SK-N-SH treated with all-trans-retinoic acid at 6 μM for 48 hours (cell line): ENCODE data around the gene TBCD.

Experiments used
- ATAC-seq: fragments of 200-7000 bp; cut with Tn5 transposase; 3 replicates; pipeline ENCODE4 v1.9.1; 2020; ENCODE audit warnings: mild to moderate bottlenecking, moderate library complexity
- ARNTL ChIP-seq: fragments of 450-650 bp; formaldehyde crosslinking; IDR thresholded peaks from 2 replicates; pipeline ENCODE4 v1.5.0; 2020; ENCODE audit warnings: low read depth, mild to moderate bottlenecking, moderate library complexity, borderline replicate concordance
- BACH2 ChIP-seq: fragments of 250-450 bp; sonication (Bioruptor Pico); IDR thresholded peaks from 2 replicates; pipeline ENCODE4 v1.9.0; 2021; ENCODE audit warnings: mild to moderate bottlenecking, borderline replicate concordance
- CSDC2 ChIP-seq: fragments of 250-450 bp; sonication (Bioruptor Pico); IDR thresholded peaks from 2 replicates; pipeline ENCODE4 v1.5.0; 2020; ENCODE audit warnings: mild to moderate bottlenecking, moderate library complexity
- CSRNP3 ChIP-seq: fragments of 250-450 bp; sonication (Bioruptor Pico); IDR thresholded peaks from 2 replicates; pipeline ENCODE4 v1.5.1; 2021; ENCODE audit warnings: mild to moderate bottlenecking, moderate library complexity
- ESRRG ChIP-seq: fragments of 250-450 bp; sonication (Bioruptor Pico); IDR thresholded peaks from 2 replicates; pipeline ENCODE4 v1.6.1; 2021; ENCODE audit warnings: mild to moderate bottlenecking
- GLIS3 ChIP-seq: fragments of 250-450 bp; sonication (Bioruptor Pico); IDR thresholded peaks from 2 replicates; pipeline ENCODE4 v1.5.0; 2020; ENCODE audit warnings: mild to moderate bottlenecking, moderate library complexity
- ISL1 ChIP-seq: fragments of 250-450 bp; sonication (Bioruptor Pico); IDR thresholded peaks from 2 replicates; pipeline ENCODE4 v2.1.2; 2022; ENCODE audit warnings: mild to moderate bottlenecking, moderate library complexity
- OSR1 ChIP-seq: fragments of 250-450 bp; sonication (Bioruptor Pico); IDR thresholded peaks from 2 replicates; pipeline ENCODE4 v1.8.0; 2022; ENCODE audit warnings: moderate library complexity, mild to moderate bottlenecking, inconsistent platforms
- PPARA ChIP-seq: fragments of 250-450 bp; sonication (Bioruptor Pico); IDR thresholded peaks from 2 replicates; pipeline ENCODE4 v1.5.0; 2020; ENCODE audit warnings: mild to moderate bottlenecking, borderline replicate concordance
- SNAI2 ChIP-seq: fragments of 250-450 bp; sonication (Bioruptor Pico); IDR thresholded peaks from 2 replicates; pipeline ENCODE4 v1.5.0; 2020; ENCODE audit warnings: mild to moderate bottlenecking, moderate library complexity
- TCF4 ChIP-seq: fragments of 250-450 bp; sonication (Bioruptor Pico); IDR thresholded peaks from 2 replicates; pipeline ENCODE4 v1.8.0; 2021; ENCODE audit warnings: mild to moderate bottlenecking, moderate library complexity, borderline replicate concordance
- TOX ChIP-seq: fragments of 250-450 bp; sonication (Bioruptor Pico); IDR thresholded peaks from 2 replicates; pipeline ENCODE4 v1.8.0; 2021; ENCODE audit warnings: mild to moderate bottlenecking, moderate library complexity, borderline replicate concordance
- TSHZ2 ChIP-seq: fragments of 250-450 bp; sonication (Bioruptor Pico); IDR thresholded peaks from 2 replicates; pipeline ENCODE4 v1.5.0; 2020; ENCODE audit warnings: mild to moderate bottlenecking, moderate library complexity
- ZC3H10 ChIP-seq: fragments of 250-450 bp; sonication (Bioruptor Pico); IDR thresholded peaks from 2 replicates; pipeline ENCODE4 v1.5.1; 2021; ENCODE audit warnings: mild to moderate bottlenecking, moderate library complexity
- ZFP3 ChIP-seq: fragments of 250-450 bp; sonication (Bioruptor Pico); IDR thresholded peaks from 2 replicates; pipeline ENCODE4 v1.5.0; 2020; ENCODE audit warnings: mild to moderate bottlenecking, moderate library complexity
- ZFP30 ChIP-seq: fragments of 450-650 bp; formaldehyde crosslinking; IDR thresholded peaks from 2 replicates; pipeline ENCODE4 v1.5.0; 2022; ENCODE audit warnings: mild to moderate bottlenecking, moderate library complexity
- ZNF565 ChIP-seq: fragments of 450-650 bp; formaldehyde crosslinking; conservative IDR thresholded peaks from 2 replicates; pipeline ENCODE4 v1.5.0; 2020; ENCODE audit warnings: low read depth, mild to moderate bottlenecking, moderate library complexity
- ZNF70 ChIP-seq: fragments of 450-650 bp; formaldehyde crosslinking; IDR thresholded peaks from 2 replicates; pipeline ENCODE4 v1.5.0; 2020; ENCODE audit warnings: mild to moderate bottlenecking, moderate library complexity
- ZNF8 ChIP-seq: fragments of 450-650 bp; formaldehyde crosslinking; IDR thresholded peaks from 2 replicates; pipeline ENCODE4 v1.5.0; 2020; ENCODE audit warnings: mild to moderate bottlenecking, moderate library complexity
- TF ChIP-seq, protein P1 (sequence below): fragments of 250-450 bp; sonication (Bioruptor Pico); IDR thresholded peaks from 2 replicates; pipeline ENCODE4 v1.5.1; 2020; ENCODE audit warnings: low read depth, mild to moderate bottlenecking, moderate library complexity
- TF ChIP-seq, protein P2 (sequence below): fragments of 250-450 bp; sonication (Bioruptor Pico); IDR thresholded peaks from 2 replicates; pipeline ENCODE4 v1.8.0; 2020; ENCODE audit warnings: mild to moderate bottlenecking, moderate library complexity, borderline replicate concordance

The TBCD gene

DNA sequence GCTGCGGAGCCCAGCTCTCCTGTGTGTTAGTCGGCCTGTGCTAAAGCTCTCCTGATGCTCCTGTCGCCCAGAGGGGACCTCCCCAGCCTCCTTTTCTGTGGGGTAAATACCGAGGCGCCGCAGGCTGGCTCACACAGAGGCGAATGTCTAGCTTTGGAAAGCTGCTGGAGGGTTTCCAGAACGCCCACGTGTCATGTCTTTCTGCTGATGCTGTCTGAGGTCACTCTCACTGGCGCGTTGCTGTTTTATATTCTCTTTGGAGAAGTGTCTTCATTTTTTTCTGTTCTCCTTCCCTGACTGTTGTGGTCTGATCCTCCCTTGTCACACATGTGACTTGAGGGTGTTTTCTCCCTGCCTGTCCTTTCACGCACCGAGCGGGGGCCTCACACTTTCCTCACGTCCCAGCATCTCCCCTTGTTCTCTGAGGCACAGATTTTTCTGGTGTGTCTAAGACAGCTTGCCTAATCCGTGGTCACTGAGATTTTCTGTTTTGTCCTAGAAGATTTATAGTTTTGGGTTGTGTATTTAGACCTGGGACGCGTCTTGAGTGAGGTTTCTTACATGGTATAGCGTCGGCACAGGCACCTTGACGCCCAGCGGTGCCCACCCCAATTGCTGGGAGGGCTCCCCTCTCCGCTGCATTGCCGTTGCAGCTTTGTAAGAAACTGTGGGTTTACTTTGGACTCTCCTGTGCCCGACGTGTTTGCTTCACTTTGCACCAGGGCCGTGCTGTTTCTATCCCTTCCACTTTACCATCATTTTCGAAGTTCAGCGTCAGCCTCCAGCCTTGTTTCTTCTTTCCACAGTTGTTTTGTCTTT is 180.0 kb downstream of the TBCD start (continued):
- TF ChIP-seq OSR1 (CRISPR knock-in tag) (no peak), GLIS3 (CRISPR knock-in tag) (no peak), BACH2 (no peak)

- no peak for ATAC-seq
- no peak for TF ChIP-seq OSR1 (CRISPR knock-in tag)
- TF ChIP-seq ISL1 (CRISPR knock-in tag): no peak
- no peak for TF ChIP-seq ZNF8 (CRISPR knock-in tag)
- no peak for TF ChIP-seq PPARA (CRISPR knock-in tag)
- no peak for TF ChIP-seq TSHZ2 (CRISPR knock-in tag)
- TF ChIP-seq TCF4 (CRISPR knock-in tag): no peak
- TF ChIP-seq ZFP3 (CRISPR knock-in tag): no peak
- TF ChIP-seq, protein P1, sequence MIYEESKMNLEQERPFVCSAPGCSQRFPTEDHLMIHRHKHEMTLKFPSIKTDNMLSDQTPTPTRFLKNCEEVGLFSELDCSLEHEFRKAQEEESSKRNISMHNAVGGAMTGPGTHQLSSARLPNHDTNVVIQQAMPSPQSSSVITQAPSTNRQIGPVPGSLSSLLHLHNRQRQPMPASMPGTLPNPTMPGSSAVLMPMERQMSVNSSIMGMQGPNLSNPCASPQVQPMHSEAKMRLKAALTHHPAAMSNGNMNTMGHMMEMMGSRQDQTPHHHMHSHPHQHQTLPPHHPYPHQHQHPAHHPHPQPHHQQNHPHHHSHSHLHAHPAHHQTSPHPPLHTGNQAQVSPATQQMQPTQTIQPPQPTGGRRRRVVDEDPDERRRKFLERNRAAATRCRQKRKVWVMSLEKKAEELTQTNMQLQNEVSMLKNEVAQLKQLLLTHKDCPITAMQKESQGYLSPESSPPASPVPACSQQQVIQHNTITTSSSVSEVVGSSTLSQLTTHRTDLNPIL (CRISPR knock-in tag): no peak
- TF ChIP-seq ARNTL (CRISPR knock-in tag): no peak
- no peak for TF ChIP-seq ZC3H10 (CRISPR knock-in tag)
- no peak for TF ChIP-seq TOX (CRISPR knock-in tag)
- TF ChIP-seq, protein P2, sequence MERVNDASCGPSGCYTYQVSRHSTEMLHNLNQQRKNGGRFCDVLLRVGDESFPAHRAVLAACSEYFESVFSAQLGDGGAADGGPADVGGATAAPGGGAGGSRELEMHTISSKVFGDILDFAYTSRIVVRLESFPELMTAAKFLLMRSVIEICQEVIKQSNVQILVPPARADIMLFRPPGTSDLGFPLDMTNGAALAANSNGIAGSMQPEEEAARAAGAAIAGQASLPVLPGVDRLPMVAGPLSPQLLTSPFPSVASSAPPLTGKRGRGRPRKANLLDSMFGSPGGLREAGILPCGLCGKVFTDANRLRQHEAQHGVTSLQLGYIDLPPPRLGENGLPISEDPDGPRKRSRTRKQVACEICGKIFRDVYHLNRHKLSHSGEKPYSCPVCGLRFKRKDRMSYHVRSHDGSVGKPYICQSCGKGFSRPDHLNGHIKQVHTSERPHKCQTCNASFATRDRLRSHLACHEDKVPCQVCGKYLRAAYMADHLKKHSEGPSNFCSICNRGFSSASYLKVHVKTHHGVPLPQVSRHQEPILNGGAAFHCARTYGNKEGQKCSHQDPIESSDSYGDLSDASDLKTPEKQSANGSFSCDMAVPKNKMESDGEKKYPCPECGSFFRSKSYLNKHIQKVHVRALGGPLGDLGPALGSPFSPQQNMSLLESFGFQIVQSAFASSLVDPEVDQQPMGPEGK (CRISPR knock-in tag): no peak
- no peak for TF ChIP-seq ZNF565 (CRISPR knock-in tag)
- TF ChIP-seq CSRNP3 (CRISPR knock-in tag): no peak
- no peak for TF ChIP-seq CSDC2 (CRISPR knock-in tag)
Observed at GRCh38 chr17:82932518-82933310, 180.8 kb downstream of the TBCD start.

DNA sequence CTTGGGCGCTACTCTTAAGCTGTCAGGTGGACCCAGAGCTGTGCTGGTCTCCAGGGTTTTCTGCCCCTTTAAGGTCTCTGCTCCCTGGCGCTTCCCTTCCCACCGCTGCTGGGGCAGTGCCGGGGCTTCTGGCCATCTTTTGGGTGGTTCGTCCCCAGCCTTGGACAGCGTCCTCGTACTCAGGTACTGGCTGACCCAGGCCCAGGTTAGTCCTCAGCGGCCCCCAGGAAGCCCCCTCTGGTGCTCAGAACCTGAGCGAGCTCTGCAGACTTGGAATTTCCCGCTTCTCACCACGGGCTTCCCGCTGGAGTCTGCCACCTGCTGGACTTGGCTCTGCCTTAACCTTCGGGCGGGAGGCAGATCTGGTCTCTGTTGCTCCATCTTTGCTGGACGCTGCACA is 182.0 kb downstream of the TBCD start:
- no peak for ATAC-seq
- TF ChIP-seq CSRNP3 (CRISPR knock-in tag): no peak
- no peak for TF ChIP-seq PPARA (CRISPR knock-in tag)
- TF ChIP-seq, protein P2 (CRISPR knock-in tag): no peak
- no peak for TF ChIP-seq ZC3H10 (CRISPR knock-in tag)
- no peak for TF ChIP-seq ISL1 (CRISPR knock-in tag)
- TF ChIP-seq ZNF70 (CRISPR knock-in tag): no peak
- no peak for TF ChIP-seq ZFP30
- TF ChIP-seq ZFP3 (CRISPR knock-in tag): no peak
- no peak for TF ChIP-seq SNAI2 (CRISPR knock-in tag)
- TF ChIP-seq TSHZ2 (CRISPR knock-in tag): no peak
- TF ChIP-seq BACH2: no peak
- TF ChIP-seq OSR1 (CRISPR knock-in tag): no peak
- TF ChIP-seq ESRRG: no peak
- TF ChIP-seq GLIS3 (CRISPR knock-in tag): no peak
